Activated naive CD4-positive, alpha-beta T cell treated with anti-CD3 and anti-CD28 coated beads, Interleukin-2, amount 10 ng/mL, durations not matched to agents 7 days and 5 days (primary cell): Measurements from ENCODE around the gene ZDHHC23.

Experiments used
- CTCF ChIA-PET: fragments of 350-600 bp; sonication (Branson Sonifier 250); formaldehyde crosslinking; loops from one replicate; lab custom pipeline; 2021; ENCODE audit warnings: antibody characterized with exemption; lab: Charles Lee
- DNase-seq: peaks from one replicate; pipeline ENCODE4 v3.0.0-alpha.2; 2020
- H3K27ac Mint-ChIP-seq: one replicate; pipeline ENCODE4 v1.8.0; 2021; ENCODE audit warnings: mild to moderate bottlenecking, moderate library complexity, mixed read lengths
- H3K27me3 Mint-ChIP-seq: one replicate; pipeline ENCODE4 v1.8.0; 2021; ENCODE audit warnings: mild to moderate bottlenecking, mixed read lengths
- H3K36me3 Mint-ChIP-seq: one replicate; pipeline ENCODE4 v1.8.0; 2021; ENCODE audit warnings: mixed read lengths
- H3K4me1 Mint-ChIP-seq: one replicate; pipeline ENCODE4 v1.8.0; 2021; ENCODE audit warnings: mixed read lengths
- H3K4me3 Mint-ChIP-seq: one replicate; pipeline ENCODE4 v1.8.0; 2021; ENCODE audit warnings: mild to moderate bottlenecking, moderate library complexity, mixed read lengths
- H3K9me3 Mint-ChIP-seq: one replicate; pipeline ENCODE4 v1.8.0; 2021; ENCODE audit warnings: mixed read lengths

ZDHHC23 gene

DNA sequence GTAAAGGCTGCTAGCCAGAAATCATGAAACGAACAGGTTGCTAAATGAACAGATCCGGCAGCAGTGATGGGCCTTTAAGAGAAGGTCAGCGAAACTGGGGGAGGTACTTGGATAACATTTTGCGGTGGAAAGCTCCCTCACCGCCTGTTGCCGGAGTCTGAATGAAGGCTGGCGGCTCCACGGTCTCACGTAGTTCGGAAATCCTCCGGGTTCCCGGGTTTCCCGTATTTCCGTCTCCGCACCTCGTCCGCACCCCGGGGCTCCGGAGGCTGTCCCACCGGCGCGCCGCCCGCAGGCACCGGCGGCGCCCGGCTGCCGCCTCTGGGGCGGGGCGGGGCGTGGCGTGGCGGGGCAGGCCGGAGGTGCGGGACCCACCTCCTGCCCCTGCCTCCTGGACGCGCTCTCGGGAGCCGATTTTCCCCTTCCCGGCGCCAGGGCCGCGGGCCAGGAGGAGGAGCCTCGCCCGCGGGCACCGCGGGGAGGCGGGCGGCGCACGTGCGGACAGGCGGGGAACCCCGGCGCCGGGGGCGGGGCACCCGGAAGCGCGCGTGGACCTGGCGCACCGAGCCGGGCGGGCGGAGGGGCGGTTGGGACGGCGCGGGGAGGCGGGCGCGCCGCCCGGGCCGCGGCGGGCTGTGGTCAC lies at the start of gene ZDHHC23:
Gene ZDHHC23 (plus strand): TSS at position 642 of the 643 bp plus-strand sequence. CDS start 790 bp downstream, outside the sequence.
- Mint-ChIP-seq H3K36me3 (no peaks in the 10 kb centered on the region), H3K27me3 (peaks cover 59% of the 10 kb centered on the region), H3K4me1 (peaks cover 14% of the 10 kb centered on the region), H3K9me3 (no peaks in the 10 kb centered on the region), H3K27ac (no peak within 1 kb of the TSS), H3K4me3 (peak within 1 kb of the TSS; percentile 73)
- CTCF ChIA-PET: no interaction called here
- peak; percentile 75 for DNase-seq

DNA sequence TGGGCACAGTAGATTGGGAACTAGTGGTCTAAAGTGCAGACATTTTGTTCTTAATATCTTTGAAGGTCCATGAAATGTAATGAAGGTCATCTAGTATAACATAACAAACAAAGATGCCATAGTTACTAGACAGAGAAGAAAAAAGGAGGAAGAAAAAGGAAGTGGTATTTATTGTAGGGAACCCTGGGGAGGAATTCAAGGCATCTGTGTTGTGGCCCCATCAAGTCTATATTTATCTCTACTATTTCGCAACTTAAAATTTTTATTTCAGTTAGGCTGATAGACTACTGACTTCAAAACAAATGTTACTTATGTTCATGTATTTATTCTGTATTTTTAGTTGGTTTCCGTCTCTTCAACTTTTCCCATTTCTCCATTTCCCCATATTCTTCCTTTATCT lies 48.9 kb upstream of the ZDHHC23 start:
- peaks cover 3% of the 10 kb centered on the region for H3K4me1 Mint-ChIP-seq
- no peaks in the 10 kb centered on the region for H3K9me3 Mint-ChIP-seq
- H3K4me3 Mint-ChIP-seq: no peak overlapping the region
- peaks cover 12% of the 10 kb centered on the region for H3K27me3 Mint-ChIP-seq
- no peak overlapping the region for H3K27ac Mint-ChIP-seq
- CTCF ChIA-PET: no interaction called here
- H3K36me3 Mint-ChIP-seq: no peaks in the 10 kb centered on the region
- no peak for DNase-seq

- Mint-ChIP-seq H3K36me3 (no peaks in the 10 kb centered on the region), H3K9me3 (no peaks in the 10 kb centered on the region), H3K27me3 (peaks cover 19% of the 10 kb centered on the region), H3K4me3 (no peak overlapping the region), H3K27ac (no peak overlapping the region), H3K4me1 (no peaks in the 10 kb centered on the region)
- no peak for DNase-seq
- CTCF ChIA-PET: interaction anchor here (0.7 to 1.3 kb wide), 2 partner anchors 24 to 171 kb away, joined by 3 read pairs; no protein-coding TSS in a partner anchor
Observed at GRCh38 chr3:113906568-113907140, 41.2 kb upstream of the ZDHHC23 start.

- H3K27ac Mint-ChIP-seq: no peak overlapping the region
- peaks cover 6% of the 10 kb centered on the region for H3K4me1 Mint-ChIP-seq
- H3K27me3 Mint-ChIP-seq: peaks cover 12% of the 10 kb centered on the region
- no peaks in the 10 kb centered on the region for H3K36me3 Mint-ChIP-seq
- H3K4me3 Mint-ChIP-seq: no peak overlapping the region
- no peak for DNase-seq
- CTCF ChIA-PET: interaction anchor here (1.5 to 1.7 kb wide), 2 partner anchors 12 to 172 kb away, joined by 4 to 6 read pairs; no protein-coding TSS in a partner anchor
- no peaks in the 10 kb centered on the region for H3K9me3 Mint-ChIP-seq
Observed at GRCh38 chr3:113908133-113908532, 39.7 kb upstream of the ZDHHC23 start.

DNA sequence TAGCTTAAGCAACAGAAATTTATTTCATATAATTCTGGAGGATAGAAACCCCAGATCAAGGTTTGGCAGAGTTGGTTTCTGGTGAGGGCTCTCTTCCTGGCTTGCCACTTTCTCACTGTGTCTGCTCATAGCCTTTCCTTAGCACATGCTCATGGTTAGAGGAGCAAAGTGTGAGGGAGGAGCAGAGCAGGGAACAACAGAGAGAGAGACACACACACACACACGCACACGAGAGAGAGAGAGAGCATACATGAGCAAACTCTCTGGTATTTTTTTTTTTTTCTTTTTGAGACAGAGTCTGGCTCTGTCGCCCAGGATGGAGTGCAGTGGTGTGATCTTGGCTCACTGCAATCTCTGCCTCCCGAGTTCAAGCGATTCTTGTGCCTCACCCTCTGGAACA lies 36.8 kb upstream of the ZDHHC23 start:
- Mint-ChIP-seq H3K4me3 (no peak overlapping the region), H3K9me3 (no peaks in the 10 kb centered on the region), H3K4me1 (peaks cover 6% of the 10 kb centered on the region), H3K27ac (no peak overlapping the region), H3K36me3 (no peaks in the 10 kb centered on the region), H3K27me3 (peaks cover 7% of the 10 kb centered on the region)
- DNase-seq: no peak
- CTCF ChIA-PET: interaction anchor here (0.6 to 1.7 kb wide), 2 partner anchors 20 to 66 kb away, joined by 3 to 7 read pairs; no protein-coding TSS in a partner anchor

DNA sequence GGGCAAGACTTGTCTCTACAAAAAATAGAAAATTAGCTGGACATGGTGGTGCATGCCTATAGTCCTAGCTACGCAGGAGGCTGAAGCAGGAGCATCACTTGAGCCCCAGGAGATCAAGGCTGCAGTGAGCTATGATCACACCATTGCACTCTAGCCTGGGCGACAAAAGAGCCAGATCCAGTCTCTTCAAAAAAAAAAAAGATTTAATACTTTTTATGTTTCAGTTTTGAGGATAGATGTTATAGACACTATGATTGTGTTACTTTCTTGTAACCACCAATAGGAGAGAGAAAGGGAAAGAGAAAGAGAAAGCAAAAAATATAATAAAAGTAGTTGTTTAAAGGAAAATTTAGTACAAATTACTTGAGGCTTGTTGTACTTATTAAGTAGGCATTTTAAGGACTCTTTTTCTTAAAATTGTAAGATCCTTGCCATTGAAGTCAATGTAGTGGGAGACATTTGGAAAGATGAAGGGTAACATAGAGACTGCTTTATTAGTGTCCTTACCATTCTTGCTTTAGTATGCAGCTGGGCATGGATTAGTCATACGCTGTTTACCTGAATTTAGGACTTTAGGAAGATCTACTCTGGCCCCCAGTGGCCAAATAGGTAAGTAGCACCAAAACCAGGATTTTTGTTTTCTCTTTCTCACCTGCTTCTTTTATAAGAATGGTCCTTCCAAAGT lies 35.1 kb upstream of the ZDHHC23 start:
- Mint-ChIP-seq H3K36me3 (no peaks in the 10 kb centered on the region), H3K27ac (peak overlapping the region; percentile 82), H3K4me1 (peaks cover 6% of the 10 kb centered on the region), H3K27me3 (peaks cover 7% of the 10 kb centered on the region), H3K9me3 (no peaks in the 10 kb centered on the region), H3K4me3 (peak overlapping the region; percentile 63)
- peak; percentile 36 for DNase-seq
- CTCF ChIA-PET: interaction anchor here (0.6 to 2.4 kb wide), 16 partner anchors 11 to 417 kb away, joined by 3 to 15 read pairs (median 6); no protein-coding TSS in a partner anchor

GRCh38 chr3:113914646-113915045 lies 33.2 kb upstream of the ZDHHC23 start:
- DNase-seq: no peak
- H3K27ac Mint-ChIP-seq: no peak overlapping the region
- CTCF ChIA-PET: interaction anchor here (0.7 to 2.4 kb wide), 7 partner anchors 13 to 421 kb away, joined by 3 to 12 read pairs (median 4); no protein-coding TSS in a partner anchor
- peaks cover 6% of the 10 kb centered on the region for H3K4me1 Mint-ChIP-seq
- no peak overlapping the region for H3K4me3 Mint-ChIP-seq
- no peaks in the 10 kb centered on the region for H3K36me3 Mint-ChIP-seq
- H3K9me3 Mint-ChIP-seq: no peaks in the 10 kb centered on the region
- peaks cover 7% of the 10 kb centered on the region for H3K27me3 Mint-ChIP-seq

DNA sequence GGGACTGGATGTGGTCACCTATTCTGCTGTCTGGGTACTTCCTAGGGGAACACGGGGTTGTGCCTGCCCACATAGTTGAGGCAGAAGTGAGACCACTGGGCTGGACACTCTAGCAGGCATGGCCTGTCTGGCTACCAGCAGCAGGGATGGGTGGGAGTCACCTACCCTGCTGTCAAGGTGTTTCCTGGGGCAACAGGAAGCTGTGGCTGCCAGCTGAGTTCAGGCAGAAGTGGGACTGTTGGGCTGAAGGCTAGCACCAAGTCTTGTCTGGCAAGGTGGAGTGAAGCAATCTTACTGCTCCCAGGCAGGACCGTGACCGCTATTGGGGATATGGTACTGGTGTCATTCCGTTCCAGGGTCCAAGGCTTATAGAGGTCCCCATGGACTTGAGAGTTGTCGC lies 20.3 kb upstream of the ZDHHC23 start:
- CTCF ChIA-PET: interaction anchor here (1.1 kb wide), 1 partner anchor 13 kb away, joined by 3 read pairs; no protein-coding TSS in a partner anchor

GRCh38 chr3:113946831-113947230 lies 982 bp upstream of the ZDHHC23 start:
- Mint-ChIP-seq H3K4me1 (peaks cover 14% of the 10 kb centered on the region), H3K27me3 (peaks cover 62% of the 10 kb centered on the region), H3K4me3 (peak overlapping the region; percentile 73), H3K36me3 (no peaks in the 10 kb centered on the region), H3K9me3 (no peaks in the 10 kb centered on the region), H3K27ac (no peak overlapping the region)
- CTCF ChIA-PET: no interaction called here
- no peak for DNase-seq

More for the DNA sequence above, 20.3 kb upstream of the ZDHHC23 start:
- no peak for DNase-seq
- peaks cover 37% of the 10 kb centered on the region for H3K27me3 Mint-ChIP-seq
- H3K27ac Mint-ChIP-seq: no peak overlapping the region
- peaks cover 2% of the 10 kb centered on the region for H3K4me1 Mint-ChIP-seq
- H3K9me3 Mint-ChIP-seq: peaks cover 21% of the 10 kb centered on the region
- H3K36me3 Mint-ChIP-seq: peaks cover 7% of the 10 kb centered on the region
- H3K4me3 Mint-ChIP-seq: no peak overlapping the region

GRCh38 chr3:113948015-113948917 lies 453 bp downstream of the ZDHHC23 start:
- Mint-ChIP-seq H3K4me1 (peaks cover 15% of the 10 kb centered on the region), H3K9me3 (no peaks in the 10 kb centered on the region), H3K27ac (no peak overlapping the region), H3K27me3 (peaks cover 58% of the 10 kb centered on the region), H3K36me3 (no peaks in the 10 kb centered on the region), H3K4me3 (peak overlapping the region; percentile 64)
- DNase-seq: peak; percentile 50
- CTCF ChIA-PET: no interaction called here

GRCh38 chr3:113952921-113953320 lies 5.1 kb downstream of the ZDHHC23 start:
- Mint-ChIP-seq H3K4me3 (no peak overlapping the region), H3K27ac (no peak overlapping the region), H3K4me1 (peaks cover 24% of the 10 kb centered on the region), H3K9me3 (no peaks in the 10 kb centered on the region), H3K27me3 (peaks cover 34% of the 10 kb centered on the region), H3K36me3 (no peaks in the 10 kb centered on the region)
- CTCF ChIA-PET: no interaction called here
- DNase-seq: no peak

DNA sequence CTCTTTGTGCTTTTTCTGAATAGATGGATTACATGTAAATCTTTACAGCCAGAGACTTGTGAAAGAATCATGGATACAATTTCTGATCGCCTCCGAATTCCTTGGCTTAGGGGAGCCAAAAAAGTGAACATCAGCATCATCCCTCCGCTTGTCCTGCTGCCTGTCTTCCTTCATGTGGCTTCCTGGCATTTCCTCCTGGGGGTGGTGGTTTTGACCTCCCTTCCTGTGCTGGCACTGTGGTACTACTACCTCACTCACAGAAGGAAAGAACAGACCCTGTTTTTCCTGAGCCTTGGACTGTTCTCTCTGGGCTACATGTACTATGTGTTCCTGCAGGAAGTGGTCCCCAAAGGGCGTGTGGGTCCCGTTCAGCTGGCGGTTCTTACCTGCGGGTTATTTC lies 5.9 kb downstream of the ZDHHC23 start:
- Mint-ChIP-seq H3K4me1 (peaks cover 22% of the 10 kb centered on the region), H3K36me3 (no peaks in the 10 kb centered on the region), H3K27ac (no peak overlapping the region), H3K4me3 (no peak overlapping the region), H3K27me3 (peaks cover 26% of the 10 kb centered on the region), H3K9me3 (no peaks in the 10 kb centered on the region)
- CTCF ChIA-PET: no interaction called here
- no peak for DNase-seq

DNA sequence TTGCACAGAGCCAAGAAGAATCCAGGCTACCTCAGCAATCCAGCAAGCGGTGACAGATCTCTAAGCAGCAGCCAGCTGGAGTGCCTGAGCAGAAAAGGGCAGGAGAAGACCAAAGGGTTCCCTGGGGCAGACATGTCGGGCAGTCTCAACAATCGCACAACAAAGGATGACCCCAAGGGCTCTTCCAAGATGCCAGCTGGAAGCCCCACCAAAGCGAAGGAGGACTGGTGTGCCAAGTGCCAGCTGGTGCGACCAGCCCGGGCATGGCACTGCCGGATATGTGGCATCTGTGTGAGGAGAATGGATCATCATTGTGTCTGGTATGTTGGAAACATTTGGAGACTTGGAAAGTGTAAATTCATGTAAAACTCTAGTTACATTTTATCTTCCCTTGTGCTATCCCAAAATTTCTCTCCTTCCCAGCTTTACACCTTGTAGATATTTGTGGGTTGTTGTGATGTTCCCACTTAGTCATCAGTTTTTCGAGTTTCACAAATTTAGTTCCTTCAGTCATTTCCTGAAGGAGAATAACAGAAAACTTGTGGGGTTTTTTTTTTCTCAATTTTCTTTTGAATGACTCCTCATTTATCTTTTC lies 6.4 kb downstream of the ZDHHC23 start:
- no peak overlapping the region for H3K4me3 Mint-ChIP-seq
- no peaks in the 10 kb centered on the region for H3K9me3 Mint-ChIP-seq
- no peak overlapping the region for H3K27ac Mint-ChIP-seq
- CTCF ChIA-PET: no interaction called here
- H3K36me3 Mint-ChIP-seq: no peaks in the 10 kb centered on the region
- peaks cover 18% of the 10 kb centered on the region for H3K4me1 Mint-ChIP-seq
- peaks cover 21% of the 10 kb centered on the region for H3K27me3 Mint-ChIP-seq
- no peak for DNase-seq
